HepG2 (cell line): ENCODE results near the gene SV2B. TPM values are rescaled to one million over a fixed set of nuclear protein-coding genes. Genes with fewer than 3 reads are reported as not detected.

Experiments
- ATAC-seq: fragments of 200-7000 bp; cut with Tn5 transposase; 3 replicates; pipeline ENCODE4 v1.9.1; 2020; ENCODE audit warnings: mild to moderate bottlenecking, moderate library complexity
- BruUV-seq: library from RNA; stranded (reverse); fragments of 400-500 nt; replicated peaks from 2 replicates; lab custom pipeline; 2021; lab: Mats Ljungman, UMichigan
- CTCF ChIA-PET: fragments of 300-600 bp; formaldehyde crosslinking; extraction: SDS; loops from one replicate; lab custom pipeline; 2021; ENCODE audit warnings: low total read pairs, inconsistent platforms, low intra/inter-chr PET ratio; lab: Yijun Ruan, JAX
- POLR2A ChIA-PET: fragments of 350-600 bp; sonication (Branson Sonifier 250); formaldehyde crosslinking; loops from one replicate; lab custom pipeline; 2020; ENCODE audit warnings: antibody characterized with exemption, inconsistent platforms; lab: Yijun Ruan, JAX
- DNase-seq: peaks from one replicate; pipeline ENCODE4 v3.0.0-alpha.2; 2015; ENCODE audit warnings: low spot score
- FAIRE-seq: peaks from 3 replicates; lab custom pipeline; 2011; peaks lifted over from hg19 to GRCh38; lab: Jason Lieb, UNC
- H2AFZ ChIP-seq: one replicate; pipeline ENCODE4 v1.6.1; 2011; ENCODE audit warnings: low read length, inconsistent platforms
- H3K27ac ChIP-seq: fragments of 300-600 bp; 3 replicates; pipeline ENCODE4 v1.8.0; 2011; ENCODE audit warnings: mixed run types, mild to moderate bottlenecking, mixed read lengths, low read length, inconsistent platforms; ENCODE audit not compliant: insufficient read depth; ENCODE audit errors: extremely low read length
- H3K27me3 ChIP-seq, 2 experiments: fragments of 200-600 bp in 1 of 2; 2 replicates in 1 of 2; 3 replicates in 1 of 2; pipeline versions ENCODE4 v1.6.0 to v1.8.0; 2011; ENCODE audit warnings: low read length in 2 of 2, mild to moderate bottlenecking in 2 of 2, moderate library complexity in 2 of 2, inconsistent platforms in 1 of 2; ENCODE audit not compliant: insufficient read depth in 2 of 2, control insufficient read depth in 1 of 2
- H3K36me3 ChIP-seq, 2 experiments: fragments of 200-600 bp in 1 of 2; replicated peaks in 1 of 2; 2 replicates in 1 of 2; 3 replicates in 1 of 2; pipeline versions ENCODE4 v1.5.1 to v1.8.0; 2011; ENCODE audit warnings: low read length in 2 of 2, inconsistent platforms in 1 of 2; ENCODE audit not compliant: insufficient read depth in 2 of 2, control insufficient read depth in 1 of 2
- H3K4me1 ChIP-seq: 2 replicates; pipeline ENCODE4 v1.5.1; 2012; ENCODE audit warnings: low read length, inconsistent platforms; ENCODE audit not compliant: insufficient read depth
- H3K4me2 ChIP-seq: 2 replicates; pipeline ENCODE4 v1.6.0; 2011; ENCODE audit warnings: low read depth, low read length, inconsistent platforms
- H3K4me3 ChIP-seq, 3 experiments: fragments of 200-600 bp in 1 of 3; sonication (generic), shearing (Covaris generic) in 1 of 3; replicated peaks in 1 of 3; 2 replicates each; pipeline ENCODE4 v1.5.1; 2011 to 2016; ENCODE audit warnings: low read length in 3 of 3, inconsistent platforms in 2 of 3, low read depth in 2 of 3, mild to moderate bottlenecking in 2 of 3, control low read depth in 1 of 3, mixed read lengths in 1 of 3; ENCODE audit not compliant: insufficient read depth in 1 of 3
- H3K79me2 ChIP-seq: one replicate; pipeline ENCODE4 v1.6.1; 2011; ENCODE audit warnings: low read length, inconsistent platforms; ENCODE audit not compliant: insufficient read depth
- H3K9ac ChIP-seq: 2 replicates; pipeline ENCODE4 v1.6.0; 2011; ENCODE audit warnings: mild to moderate bottlenecking, low read depth, low read length, inconsistent platforms; ENCODE audit not compliant: insufficient read depth
- H3K9me3 ChIP-seq: 2 replicates; pipeline ENCODE4 v1.5.1; 2012; ENCODE audit warnings: mild to moderate bottlenecking, low read length
- H4K20me1 ChIP-seq: 2 replicates; pipeline ENCODE4 v1.6.0; 2011; ENCODE audit warnings: inconsistent platforms, mild to moderate bottlenecking, low read length, moderate library complexity; ENCODE audit not compliant: insufficient read depth
- EED ChIP-seq: sonication (generic); formaldehyde crosslinking; IDR thresholded peaks from 2 replicates; pipeline ENCODE4 v1.5.0; 2020; ENCODE audit warnings: mild to moderate bottlenecking, missing genetic modification reagents
- MATR3 ChIP-seq: sonication (generic); formaldehyde crosslinking; IDR thresholded peaks from 2 replicates; pipeline ENCODE4 v1.4.0; 2020; ENCODE audit warnings: missing genetic modification reagents
- NFRKB ChIP-seq: fragments of 450-650 bp; IDR thresholded peaks from 2 replicates; pipeline ENCODE4 v1.6.1; 2017
- PHF21A ChIP-seq: sonication (generic); formaldehyde crosslinking; IDR thresholded peaks from 2 replicates; pipeline ENCODE4 v1.5.0; 2020; ENCODE audit warnings: mild to moderate bottlenecking, missing genetic modification reagents
- POLR2AphosphoS5 ChIP-seq: IDR thresholded peaks from 2 replicates; pipeline ENCODE4 v1.6.1; 2012; ENCODE audit warnings: low read depth, low read length
- STAT5B ChIP-seq: sonication (generic); formaldehyde crosslinking; IDR thresholded peaks from 2 replicates; pipeline ENCODE4 v1.4.0; 2020; ENCODE audit warnings: missing genetic modification reagents
- TBX3 ChIP-seq: fragments of 450-650 bp; IDR thresholded peaks from 2 replicates; pipeline ENCODE4 v1.6.1; 2017; ENCODE audit warnings: antibody characterized with exemption, mild to moderate bottlenecking, inconsistent platforms, borderline replicate concordance
- XBP1 ChIP-seq: sonication (generic); formaldehyde crosslinking; IDR thresholded peaks from 2 replicates; pipeline ENCODE4 v1.5.0; 2020; ENCODE audit warnings: missing genetic modification reagents
- ZBTB7A ChIP-seq: sonication (generic); formaldehyde crosslinking; IDR thresholded peaks from 2 replicates; pipeline ENCODE4 v1.8.0; 2022; ENCODE audit warnings: mild to moderate bottlenecking, missing genetic modification reagents
- ZNF431 ChIP-seq: sonication (generic); formaldehyde crosslinking; IDR thresholded peaks from 2 replicates; pipeline ENCODE4 v1.9.0; 2022; ENCODE audit warnings: missing genetic modification reagents, low read depth, mild to moderate bottlenecking, borderline replicate concordance
- ZNF7 ChIP-seq: IDR thresholded peaks from 2 replicates; pipeline ENCODE4 v1.6.1; 2016; ENCODE audit warnings: missing biosample characterization, missing genetic modification reagents
- ZNF710 ChIP-seq: sonication (generic); formaldehyde crosslinking; IDR thresholded peaks from 2 replicates; pipeline ENCODE4 v1.5.0; 2020; ENCODE audit warnings: mild to moderate bottlenecking, missing genetic modification reagents, borderline replicate concordance
- WGBS: methylation state at CpG from one replicate; pipeline ENCODE4 v1.1.6; 2017; ENCODE audit warnings: low lambda C conversion rate; 5-methylcytosine and 5-hydroxymethylcytosine counted together
- in situ Hi-C: cut with HindIII; loops from 2 replicates; pipeline ENCODE4 v1.10.0; 2017; ENCODE audit warnings: low pct_unique_long_range_greater_than_20kb; ENCODE audit not compliant: extremely low pct_ligation_motif_present
- intact Hi-C: fragments of 100-400 bp; cut with micrococcal nuclease; formaldehyde crosslinking; loops from one replicate; pipeline ENCODE4 v1.10.0; 2022; ENCODE audit not compliant: unreplicated experiment
- polyA plus RNA-seq, 8 experiments: library from polyadenylated mRNA; depleted of rRNA in 3 of 8; stranded (reverse) in 7 of 8; unstranded in 1 of 8; fragments of >200 nt; fragmentation: Illumina TruSeq in 4 of 8; extraction: Trizol in 4 of 8; gene quantifications; 2 replicates each; pipeline versions ENCODE4 v1.2.1 to v1.2.3, GENCODE V29; 2011 to 2016; ENCODE audit warnings: low read depth in 4 of 8, missing spikeins in 1 of 8, mixed read lengths in 1 of 8; ENCODE audit not compliant: insufficient read depth in 1 of 8
- total RNA-seq, 5 experiments: library from RNA; depleted of rRNA; stranded (reverse); fragments of >200 nt; fragmentation: Illumina TruSeq; extraction: Trizol; gene quantifications; 2 replicates each; pipeline ENCODE4 v1.2.3, GENCODE V29; 2016; ENCODE audit warnings: low read depth in 1 of 5

Gene SV2B
- total and polyA plus RNA-seq, 2 of the 13 experiments (the other 11 are each of a cell fraction or from before 2014, with no cell fraction given), result not detected

- Histone ChIP-seq H3K36me3 (no peaks in the 10 kb centered on the region), H3K9ac (no peak overlapping the region), H3K4me1 (no peaks in the 10 kb centered on the region), H2AFZ (no peak overlapping the region), H4K20me1 (no peaks in the 10 kb centered on the region), H3K4me2 (no peak overlapping the region), H3K27ac (no peak overlapping the region)
- FAIRE-seq, result no peak
- ChIA-PET POLR2A (no interaction called here), CTCF (no interaction called here)
- intact Hi-C loops, result no loop called here
- 28% methylated on average over 5 of the region's 5 CpGs for WGBS
- TF ChIP-seq ZNF431 (CRISPR knock-in tag) (no peak), POLR2AphosphoS5 (no peak), ZBTB7A (no peak), STAT5B (CRISPR knock-in tag) (no peak)
- TF ChIP-seq, all 625 proteins: peak for 0
- ATAC-seq (no peak), DNase-seq (no peak)
- Histone ChIP-seq H3K9me3 (no peaks in the 10 kb centered on the region), H3K79me2 (no peaks in the 10 kb centered on the region), H3K4me3 (no peak overlapping the region), H3K27me3 (peaks cover 0 to 9% of the 10 kb centered on the region in 2 experiments; a peak in 1 of 5 replicates)
- in situ Hi-C loops, result no loop called here
- no TSS peak for BruUV-seq
These were observed 100.2 kb downstream of the SV2B start for GRCh38 chr15:91200101-91200754.

- H3K79me2 ChIP-seq, result no peaks in the 10 kb centered on the region
- no peak for FAIRE-seq
- H3K4me2 ChIP-seq, result no peak overlapping the region
- in situ Hi-C loops, result no loop called here
- BruUV-seq, result no TSS peak
- no peaks in the 10 kb centered on the region for H3K4me1 ChIP-seq
- no peak for DNase-seq
- ChIA-PET POLR2A (no interaction called here), CTCF (no interaction called here)
- no peak for ATAC-seq
- no peak overlapping the region for H3K9ac ChIP-seq
- intact Hi-C loops, result no loop called here
- no peak overlapping the region for H2AFZ ChIP-seq
- no peaks in the 10 kb centered on the region for H3K9me3 ChIP-seq
- no peaks in the 10 kb centered on the region for H3K36me3 ChIP-seq
- H4K20me1 ChIP-seq, result no peaks in the 10 kb centered on the region
- H3K27me3 ChIP-seq, result peaks cover 0 to 9% of the 10 kb centered on the region in 2 experiments; a peak in 1 of 5 replicates
- no peak overlapping the region for H3K27ac ChIP-seq
- no peak overlapping the region for H3K4me3 ChIP-seq
- TF ChIP-seq XBP1 (CRISPR knock-in tag), result no peak
- TF ChIP-seq ZNF7 (CRISPR knock-in tag), result no peak
- TF ChIP-seq TBX3, result no peak
- TF ChIP-seq EED (CRISPR knock-in tag), result no peak
- no peak for TF ChIP-seq PHF21A (CRISPR knock-in tag)
- TF ChIP-seq ZNF710 (CRISPR knock-in tag), result no peak
- no peak for TF ChIP-seq MATR3
- no peak for TF ChIP-seq NFRKB
These were observed 102.5 kb downstream of the SV2B start for GRCh38 chr15:91202510-91203102.
